ENCODE results near the gene BAAT. TPM values are rescaled to one million over a fixed set of nuclear protein-coding genes. Genes with fewer than 3 reads are reported as not detected.
A peak's percentile ranks its signal among the peaks of the same experiment; 100 is the strongest.

Gene BAAT
- total and polyA plus RNA-seq, 9 of the 15 experiments (the other 6 are each of a cell fraction or from before 2014, with no cell fraction given) = 0.17 to 0.76 (median 0.32) TPM

DNA sequence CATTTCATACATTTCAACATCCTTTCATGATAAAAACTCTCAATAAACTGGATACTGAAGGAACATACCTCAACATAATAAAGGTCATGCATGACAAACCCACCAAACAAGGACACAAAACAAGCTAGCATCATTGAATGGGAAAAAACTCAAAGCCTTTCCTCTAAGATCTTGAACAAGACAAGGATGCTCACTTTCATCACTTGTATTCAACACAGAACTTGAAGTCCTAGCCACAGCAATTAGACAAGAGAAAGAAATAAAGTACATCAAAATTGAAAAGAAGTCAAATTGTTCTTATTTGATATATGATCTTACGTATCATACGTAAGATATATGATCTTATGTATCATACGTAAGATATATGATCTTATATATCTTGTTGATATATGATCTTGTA, 8.3 kb upstream of the BAAT start (continued):
- TF ChIP-seq CBX3 (IDR thresholded peaks at IDR 0.05; ENCODE audit: borderline replicate concordance in 1 of 2, low read length in 2 of 2) (peak in 1 of 2 experiments; percentile 83; a peak in 1 of 3 replicates), THRAP3 (IDR thresholded peaks at IDR 0.05; ENCODE audit: borderline replicate concordance) (no peak), TRIM24 (IDR thresholded peaks at IDR 0.05) (peak in 1 of 2 experiments; percentile 32; a peak in 1 of 4 replicates)

DNA sequence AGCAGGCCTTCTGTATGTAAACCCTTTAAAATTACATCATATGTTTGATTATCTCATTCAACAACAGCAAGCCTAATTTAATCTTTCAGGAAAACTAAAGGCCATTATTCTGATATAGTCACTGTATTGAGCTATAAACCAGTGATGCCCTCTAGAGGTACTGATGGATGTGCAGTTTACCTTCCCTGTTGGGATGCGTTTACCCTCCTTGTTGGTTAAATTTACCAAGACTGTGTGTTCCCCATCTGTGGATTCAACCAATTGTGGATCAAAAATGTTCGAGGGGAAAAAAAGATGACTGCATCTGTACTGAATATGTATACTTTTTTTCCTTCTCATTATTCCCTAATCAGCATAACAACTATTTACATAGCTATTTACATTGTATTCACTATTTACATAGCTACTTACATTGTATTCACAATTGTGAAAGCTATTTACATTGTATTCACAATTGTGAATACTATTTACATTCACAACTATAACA, 3.7 kb upstream of the BAAT start:
- FAIRE-seq (peak; percentile 49), ATAC-seq (peak; percentile 89), DNase-seq (ENCODE audit: extremely low read depth in 1 of 4, low spot score in 3 of 4) (no peak)
- peaks cover 35% of the 10 kb centered on the region for H3K79me2 ChIP-seq (ENCODE audit: control insufficient read depth, insufficient read depth, low read length)
- 0 out of 4 replicates have a peak, but pooled peaks of 1 of the 2 experiments have one; percentile 14 for TF ChIP-seq RAD21 (CRISPR knock-in tag; conservative IDR thresholded peaks at IDR 0.05 in 1 of 2, IDR thresholded peaks at IDR 0.05 in 1 of 2)
- TF ChIP-seq, protein P1, sequence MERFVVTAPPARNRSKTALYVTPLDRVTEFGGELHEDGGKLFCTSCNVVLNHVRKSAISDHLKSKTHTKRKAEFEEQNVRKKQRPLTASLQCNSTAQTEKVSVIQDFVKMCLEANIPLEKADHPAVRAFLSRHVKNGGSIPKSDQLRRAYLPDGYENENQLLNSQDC (CRISPR knock-in tag; IDR thresholded peaks at IDR 0.05) = no peak
- TF ChIP-seq, protein P2, sequence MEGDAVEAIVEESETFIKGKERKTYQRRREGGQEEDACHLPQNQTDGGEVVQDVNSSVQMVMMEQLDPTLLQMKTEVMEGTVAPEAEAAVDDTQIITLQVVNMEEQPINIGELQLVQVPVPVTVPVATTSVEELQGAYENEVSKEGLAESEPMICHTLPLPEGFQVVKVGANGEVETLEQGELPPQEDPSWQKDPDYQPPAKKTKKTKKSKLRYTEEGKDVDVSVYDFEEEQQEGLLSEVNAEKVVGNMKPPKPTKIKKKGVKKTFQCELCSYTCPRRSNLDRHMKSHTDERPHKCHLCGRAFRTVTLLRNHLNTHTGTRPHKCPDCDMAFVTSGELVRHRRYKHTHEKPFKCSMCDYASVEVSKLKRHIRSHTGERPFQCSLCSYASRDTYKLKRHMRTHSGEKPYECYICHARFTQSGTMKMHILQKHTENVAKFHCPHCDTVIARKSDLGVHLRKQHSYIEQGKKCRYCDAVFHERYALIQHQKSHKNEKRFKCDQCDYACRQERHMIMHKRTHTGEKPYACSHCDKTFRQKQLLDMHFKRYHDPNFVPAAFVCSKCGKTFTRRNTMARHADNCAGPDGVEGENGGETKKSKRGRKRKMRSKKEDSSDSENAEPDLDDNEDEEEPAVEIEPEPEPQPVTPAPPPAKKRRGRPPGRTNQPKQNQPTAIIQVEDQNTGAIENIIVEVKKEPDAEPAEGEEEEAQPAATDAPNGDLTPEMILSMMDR (IDR thresholded peaks at IDR 0.05 in 2 of 3, conservative IDR thresholded peaks at IDR 0.05 in 1 of 3; ENCODE audit: insufficient read depth in 2 of 3, low read depth in 1 of 3, low read length in 3 of 3) = peak; percentile 30 to 54 (median 49)
- WGBS (ENCODE audit: insufficient coverage, low coverage, missing lambda C conversion rate) = 67% methylated on average over 2 of the region's 2 CpGs
- no peaks in the 10 kb centered on the region for H3K27me3 ChIP-seq (ENCODE audit: control insufficient read depth in 2 of 2, insufficient read depth in 2 of 2, low read length in 2 of 2)
- no peak overlapping the region for H3K4me2 ChIP-seq (ENCODE audit: insufficient read depth, low read length)
- H4K20me1 ChIP-seq (replicated peaks; ENCODE audit: control insufficient read depth, insufficient read depth, low read length) = no peaks in the 10 kb centered on the region
- H3K36me3 ChIP-seq (ENCODE audit: control insufficient read depth, insufficient read depth, low read length) = peaks cover 64% of the 10 kb centered on the region
- no peak overlapping the region for H3K4me3 ChIP-seq
- no TSS peak for BruUV-seq (replicated peaks)
- in situ Hi-C loops (cut with MboI) = no loop called here
- intact Hi-C loops (cut with micrococcal nuclease) = loop anchor here (1.0 to 2.0 kb wide), 2 partner anchors 72 to 162 kb away; no protein-coding TSS in a partner anchor
- CTCF ChIA-PET (ENCODE audit: low intra/inter-chr PET ratio) = interaction anchor here (0.6 to 1.0 kb wide), 2 partner anchors 77 to 687 kb away, joined by 3 read pairs; no protein-coding TSS in a partner anchor
- no peak overlapping the region for H3K27ac ChIP-seq (ENCODE audit: extremely low read depth, low read depth, low read length)
- H3K9me1 ChIP-seq (ENCODE audit: control insufficient read depth, insufficient read depth, low read length) = no peaks in the 10 kb centered on the region
- H3K9me3 ChIP-seq (replicated peaks; ENCODE audit: control insufficient read depth, insufficient read depth, low read depth, low read length) = peaks cover 12% of the 10 kb centered on the region
- POLR2A ChIA-PET = interaction anchor here (1.5 to 2.8 kb wide), 2 partner anchors 8 to 10 kb away, joined by 4 to 13 read pairs; partner anchors contain the start of genes MRPL50 and ZNF189
- H3K4me1 ChIP-seq (replicated peaks in 1 of 2; ENCODE audit: control insufficient read depth in 2 of 2, insufficient read depth in 2 of 2, low read length in 2 of 2) = no peaks in the 10 kb centered on the region
- no peak overlapping the region for H2AFZ ChIP-seq (ENCODE audit: low read depth, low read length)
- no peak overlapping the region for H3K9ac ChIP-seq (ENCODE audit: insufficient read depth in 1 of 2, low read depth in 2 of 2, low read length in 2 of 2)

Data from K562 (cell line).